Keratinocyte (primary cell): ENCODE data around the gene CXCL14. TPM values are rescaled to one million over a fixed set of nuclear protein-coding genes. Genes with fewer than 3 reads are reported as not detected.

Source experiments
- DNase-seq: peaks from one replicate; pipeline ENCODE4 v3.0.0-alpha.2; 2011; ENCODE audit warnings: low read depth, missing footprints, low spot score
- FAIRE-seq: peaks from 2 replicates; lab custom pipeline; 2011; peaks lifted over from hg19 to GRCh38; lab: Jason Lieb, UNC
- H2AFZ ChIP-seq: 2 replicates; pipeline ENCODE4 v1.6.0; 2012; ENCODE audit warnings: low read length, control low read depth, inconsistent platforms; ENCODE audit not compliant: control insufficient read depth
- H3K27ac ChIP-seq: 2 replicates; pipeline ENCODE4 v1.5.1; 2011; ENCODE audit warnings: low read length; ENCODE audit not compliant: control insufficient read depth, insufficient read depth
- H3K27me3 ChIP-seq: 3 replicates; pipeline ENCODE4 v1.6.0; 2011; ENCODE audit warnings: low read length; ENCODE audit not compliant: control insufficient read depth, insufficient read depth; ENCODE audit errors: extremely low read depth
- H3K36me3 ChIP-seq, 2 experiments: 2 replicates in 1 of 2; 3 replicates in 1 of 2; pipeline ENCODE4 v1.5.1; 2011; ENCODE audit warnings: low read length in 2 of 2, mild to moderate bottlenecking in 1 of 2; ENCODE audit not compliant: control insufficient read depth in 2 of 2, insufficient read depth in 2 of 2; ENCODE audit errors: extremely low read depth in 1 of 2
- H3K4me1 ChIP-seq: 3 replicates; pipeline ENCODE4 v1.5.1; 2011; ENCODE audit warnings: low read length; ENCODE audit not compliant: control insufficient read depth, insufficient read depth; ENCODE audit errors: extremely low read depth
- H3K4me2 ChIP-seq: 3 replicates; pipeline ENCODE4 v1.6.0; 2011; ENCODE audit warnings: low read depth, low read length; ENCODE audit not compliant: control insufficient read depth, insufficient read depth; ENCODE audit errors: extremely low read depth
- H3K4me3 ChIP-seq, 3 experiments: fragments of 200-600 bp in 1 of 3; sonication (generic) in 1 of 3; 2 replicates in 2 of 3; 3 replicates in 1 of 3; pipeline ENCODE4 v1.5.1; 2011 to 2016; ENCODE audit warnings: low read length in 3 of 3, mild to moderate bottlenecking in 3 of 3, control low read depth in 2 of 3, inconsistent platforms in 1 of 3, low read depth in 1 of 3, mixed read lengths in 1 of 3, mixed run types in 1 of 3, moderate library complexity in 1 of 3; ENCODE audit not compliant: control insufficient read depth in 2 of 3, insufficient read depth in 2 of 3; ENCODE audit errors: extremely low read depth in 1 of 3
- H3K79me2 ChIP-seq: 2 replicates; pipeline ENCODE4 v1.6.0; 2012; ENCODE audit warnings: low read length; ENCODE audit not compliant: control insufficient read depth, insufficient read depth
- H3K9ac ChIP-seq: 3 replicates; pipeline ENCODE4 v1.6.0; 2011; ENCODE audit warnings: low read length; ENCODE audit not compliant: control insufficient read depth, insufficient read depth; ENCODE audit errors: extremely low read depth
- H3K9me1 ChIP-seq: 3 replicates; pipeline ENCODE4 v1.6.0; 2011; ENCODE audit warnings: low read length; ENCODE audit not compliant: control insufficient read depth, insufficient read depth; ENCODE audit errors: extremely low read depth
- H3K9me3 ChIP-seq: 2 replicates; pipeline ENCODE4 v1.5.1; 2012; ENCODE audit warnings: low read depth, low read length; ENCODE audit not compliant: control insufficient read depth
- H4K20me1 ChIP-seq: 3 replicates; pipeline ENCODE4 v1.6.0; 2011; ENCODE audit warnings: low read length; ENCODE audit not compliant: control insufficient read depth, insufficient read depth; ENCODE audit errors: extremely low read depth
- EZH2 ChIP-seq: IDR thresholded peaks from one replicate; pipeline ENCODE4 v1.6.1; 2012; ENCODE audit warnings: inconsistent platforms, mild to moderate bottlenecking, low read length, moderate library complexity
- dilution Hi-C: fragments of 300-500 bp; cut with MboI; formaldehyde crosslinking; loops from one replicate; pipeline ENCODE4 v1.7.0; 2020; ENCODE audit warnings: low sequenced_read_pairs; ENCODE audit not compliant: extremely low pct_ligation_motif_present
- polyA plus RNA-seq, 5 experiments: library from polyadenylated mRNA; depleted of rRNA in 3 of 5; stranded (reverse) in 3 of 5; stranded (forward) in 1 of 5; unstranded in 1 of 5; fragments of >200 nt; gene quantifications; 1 replicate in 1 of 5; 2 replicates in 3 of 5; 3 replicates in 1 of 5; pipeline versions ENCODE4 v1.2.1 to v1.2.3, GENCODE V29; 2011 to 2012; ENCODE audit warnings: missing spikeins in 2 of 5, low read depth in 1 of 5, low replicate concordance in 1 of 5
- TF ChIP-seq, protein P1 (sequence below), 3 experiments: IDR thresholded peaks in 1 of 3; conservative IDR thresholded peaks in 1 of 3; optimal IDR thresholded peaks in 1 of 3; 2 replicates in 2 of 3; 3 replicates in 1 of 3; pipeline versions ENCODE3 to v1.5.1; 2011; ENCODE audit warnings: low read length in 3 of 3, mild to moderate bottlenecking in 3 of 3, moderate library complexity in 2 of 3, control low read depth in 1 of 3, inconsistent platforms in 1 of 3; ENCODE audit not compliant: insufficient read depth in 2 of 3; ENCODE audit errors: extremely low read depth in 1 of 3

CXCL14 gene
- polyA plus RNA-seq, 1 donor (not counting 4 experiments of a cell fraction or from before 2014, with no cell fraction given): 124 TPM

DNA sequence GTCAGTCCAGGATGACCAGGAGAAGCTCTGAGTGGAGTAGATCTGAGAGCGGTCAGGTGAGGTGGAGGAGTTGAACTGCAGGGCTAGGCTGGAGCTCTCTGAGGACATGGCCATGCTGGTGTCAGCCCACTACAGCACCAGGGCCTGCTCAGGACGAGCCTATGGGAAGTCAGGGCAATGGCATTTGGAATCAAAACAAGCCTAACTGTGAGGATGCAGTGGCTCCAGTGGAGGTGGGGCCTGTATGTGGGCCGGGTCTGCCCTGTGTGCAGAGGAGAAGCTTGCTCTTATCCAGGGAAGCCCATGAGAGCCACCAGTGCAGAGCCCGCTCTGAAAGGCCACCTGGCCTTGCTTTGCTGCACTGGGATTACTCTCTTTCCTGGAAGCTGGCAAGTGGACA lies 11.1 kb downstream of the CXCL14 start:
- FAIRE-seq: no peak
- Histone ChIP-seq H2AFZ (no peak overlapping the region), H3K27me3 (no peaks in the 10 kb centered on the region)

DNA sequence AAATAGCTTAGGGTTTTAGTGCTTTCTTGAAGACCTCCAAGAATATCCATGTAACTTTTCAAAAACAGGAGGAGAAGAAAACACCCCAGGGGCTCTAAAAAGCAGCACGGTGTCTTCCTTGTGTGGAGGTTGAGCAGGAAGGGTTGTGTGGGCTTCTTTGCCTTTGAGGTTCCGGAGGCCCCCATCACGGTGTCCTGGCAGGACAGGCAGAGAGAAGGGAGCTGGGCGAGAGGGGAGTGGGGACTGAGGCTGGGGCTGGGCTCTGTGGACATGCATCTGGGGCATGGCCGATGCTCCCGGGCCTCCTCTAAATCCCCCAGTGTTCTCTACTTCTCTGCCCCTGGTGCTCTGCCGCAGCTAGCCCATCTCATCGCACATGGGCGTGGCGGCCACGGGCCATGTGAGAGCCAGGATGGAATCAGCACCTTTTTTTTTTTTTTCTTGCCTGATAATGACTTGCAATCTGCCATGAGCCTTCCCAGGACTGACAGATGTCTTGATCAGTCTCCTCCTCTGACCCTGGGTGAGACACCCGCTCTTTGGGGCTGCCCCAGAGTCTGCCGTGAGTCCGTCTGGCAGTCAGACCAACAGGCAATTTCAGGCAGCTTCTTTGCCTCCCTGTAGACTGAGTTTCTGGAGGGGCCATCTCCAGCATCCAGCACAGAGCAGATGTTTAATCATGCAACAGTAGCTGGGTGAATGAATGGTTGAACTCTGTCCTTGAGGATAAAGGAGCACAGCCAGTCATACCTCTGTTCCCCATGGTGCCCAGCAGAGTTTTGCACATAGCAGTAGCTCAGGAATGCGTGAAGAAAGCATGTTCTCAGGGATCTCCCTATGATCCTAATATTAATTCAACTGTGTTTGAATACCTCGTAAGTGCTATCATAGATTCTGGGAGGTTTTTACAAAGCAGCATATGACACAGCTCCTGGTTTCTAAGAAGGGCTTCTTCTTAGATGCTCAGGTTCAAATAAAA lies 12.1 kb downstream of the CXCL14 start:
- dilution Hi-C loops: no loop called here
- Histone ChIP-seq H2AFZ (peak overlapping the region; percentile 51), H3K27ac (no peak overlapping the region), H3K9ac (no peak overlapping the region), H3K27me3 (no peaks in the 10 kb centered on the region), H3K9me3 (no peaks in the 10 kb centered on the region), H3K4me3 (no peak overlapping the region), H3K4me2 (peak overlapping the region; percentile 55), H3K36me3 (no peaks in the 10 kb centered on the region), H3K4me1 (peaks cover 26% of the 10 kb centered on the region), H4K20me1 (no peaks in the 10 kb centered on the region), H3K9me1 (no peaks in the 10 kb centered on the region), H3K79me2 (no peaks in the 10 kb centered on the region)
- no peak for TF ChIP-seq EZH2
- TF ChIP-seq, protein P1, sequence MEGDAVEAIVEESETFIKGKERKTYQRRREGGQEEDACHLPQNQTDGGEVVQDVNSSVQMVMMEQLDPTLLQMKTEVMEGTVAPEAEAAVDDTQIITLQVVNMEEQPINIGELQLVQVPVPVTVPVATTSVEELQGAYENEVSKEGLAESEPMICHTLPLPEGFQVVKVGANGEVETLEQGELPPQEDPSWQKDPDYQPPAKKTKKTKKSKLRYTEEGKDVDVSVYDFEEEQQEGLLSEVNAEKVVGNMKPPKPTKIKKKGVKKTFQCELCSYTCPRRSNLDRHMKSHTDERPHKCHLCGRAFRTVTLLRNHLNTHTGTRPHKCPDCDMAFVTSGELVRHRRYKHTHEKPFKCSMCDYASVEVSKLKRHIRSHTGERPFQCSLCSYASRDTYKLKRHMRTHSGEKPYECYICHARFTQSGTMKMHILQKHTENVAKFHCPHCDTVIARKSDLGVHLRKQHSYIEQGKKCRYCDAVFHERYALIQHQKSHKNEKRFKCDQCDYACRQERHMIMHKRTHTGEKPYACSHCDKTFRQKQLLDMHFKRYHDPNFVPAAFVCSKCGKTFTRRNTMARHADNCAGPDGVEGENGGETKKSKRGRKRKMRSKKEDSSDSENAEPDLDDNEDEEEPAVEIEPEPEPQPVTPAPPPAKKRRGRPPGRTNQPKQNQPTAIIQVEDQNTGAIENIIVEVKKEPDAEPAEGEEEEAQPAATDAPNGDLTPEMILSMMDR (optimal IDR thresholded peaks at IDR 0.05 in 1 of 3, IDR thresholded peaks at IDR 0.05 in 1 of 3, conservative IDR thresholded peaks at IDR 0.05 in 1 of 3; ENCODE audit: extremely low read depth in 1 of 3, insufficient read depth in 2 of 3, low read length in 3 of 3): no peak
- FAIRE-seq (no peak), DNase-seq (no peak)

More for the DNA sequence above, 11.1 kb downstream of the CXCL14 start:
- Histone ChIP-seq H3K4me1 (peaks cover 26% of the 10 kb centered on the region), H3K27ac (no peak overlapping the region), H4K20me1 (no peaks in the 10 kb centered on the region), H3K9me1 (no peaks in the 10 kb centered on the region), H3K36me3 (no peaks in the 10 kb centered on the region), H3K9me3 (no peaks in the 10 kb centered on the region), H3K4me3 (no peak overlapping the region), H3K79me2 (no peaks in the 10 kb centered on the region), H3K4me2 (no peak overlapping the region), H3K9ac (no peak overlapping the region)
- no peak for DNase-seq
- dilution Hi-C loops: no loop called here
- TF ChIP-seq, protein P1 (optimal IDR thresholded peaks at IDR 0.05 in 1 of 3, IDR thresholded peaks at IDR 0.05 in 1 of 3, conservative IDR thresholded peaks at IDR 0.05 in 1 of 3; ENCODE audit: extremely low read depth in 1 of 3, insufficient read depth in 2 of 3, low read length in 3 of 3): no peak
- no peak for TF ChIP-seq EZH2
